Right ventricle myocardium superior (tissue), 1 donor: Measurements from ENCODE around the gene ANKS1B. TPM values are rescaled to one million over a fixed set of nuclear protein-coding genes. Genes with fewer than 3 reads are reported as not detected.
"Not testable (repeated sequence)": the region's sequence is repeated elsewhere in the genome, so short reads cannot be mapped to it uniquely, and the experiment has no call there.

ENCODE experiments used
- ATAC-seq: fragments of 200-7000 bp; cut with Tn5 transposase; one replicate; pipeline ENCODE4 v1.9.1; 2020; ENCODE audit warnings: mild to moderate bottlenecking; ENCODE audit not compliant: poor library complexity
- DNase-seq: peaks from one replicate; pipeline ENCODE4 v3.0.0-alpha.2; 2020
- intact Hi-C: fragments of 100-400 bp; cut with DNase I; formaldehyde crosslinking; loops from one replicate; pipeline ENCODE4 v1.11.2; 2022
- total RNA-seq: library from RNA; stranded (reverse); fragmentation: NEBNext Ultra II Directional; extraction: Animal tissue kit (Norgen Biotek cat#: 25700); gene quantifications from one replicate; pipeline ENCODE4 v1.2.1, GENCODE V29; 2021
- donor health status: DM: no; HTN: yes; CAD: no; lungs with severe emphysema.

The ANKS1B gene
- total RNA-seq, 1 donor from 2014 or later = 1.2 TPM

DNA sequence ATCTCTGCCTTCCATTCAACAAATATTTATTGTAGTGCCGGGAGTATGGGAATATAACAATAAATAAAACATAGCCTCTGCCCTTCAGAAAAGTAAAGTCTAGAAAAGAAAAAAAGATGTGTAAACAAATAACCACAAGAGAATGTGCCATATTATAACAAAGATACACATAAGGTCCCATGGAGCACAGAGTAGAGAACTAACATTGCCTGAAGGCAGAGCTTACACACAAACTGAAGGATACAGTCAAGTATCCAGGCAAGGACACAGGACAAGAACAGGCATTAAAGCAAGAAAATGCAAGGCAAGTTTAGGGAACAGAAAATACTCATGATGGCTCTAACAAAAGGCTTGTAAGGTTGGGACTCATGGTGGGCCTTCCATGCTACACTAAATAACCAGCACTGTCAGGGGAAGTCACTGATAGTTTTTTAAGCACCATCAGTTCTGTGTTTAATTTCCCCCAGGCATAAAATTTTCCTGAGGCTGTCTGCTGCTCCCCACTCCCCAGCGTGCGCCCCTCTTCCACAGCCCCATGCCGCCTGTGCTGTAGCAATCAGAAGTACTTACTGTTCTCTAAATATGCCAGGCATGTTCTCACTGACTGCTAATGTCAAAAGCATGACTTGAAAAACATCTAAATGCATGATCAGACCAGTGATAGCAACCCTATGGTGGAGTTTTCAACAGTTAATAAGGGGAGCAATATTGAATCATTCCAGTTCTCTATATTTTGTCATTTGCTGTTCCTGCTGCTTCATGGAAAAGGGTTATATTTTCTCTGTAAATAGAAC, 77.8 kb downstream of the ANKS1B start:
- intact Hi-C loops = no loop called here
- no peak for DNase-seq
- ATAC-seq = no peak

DNA sequence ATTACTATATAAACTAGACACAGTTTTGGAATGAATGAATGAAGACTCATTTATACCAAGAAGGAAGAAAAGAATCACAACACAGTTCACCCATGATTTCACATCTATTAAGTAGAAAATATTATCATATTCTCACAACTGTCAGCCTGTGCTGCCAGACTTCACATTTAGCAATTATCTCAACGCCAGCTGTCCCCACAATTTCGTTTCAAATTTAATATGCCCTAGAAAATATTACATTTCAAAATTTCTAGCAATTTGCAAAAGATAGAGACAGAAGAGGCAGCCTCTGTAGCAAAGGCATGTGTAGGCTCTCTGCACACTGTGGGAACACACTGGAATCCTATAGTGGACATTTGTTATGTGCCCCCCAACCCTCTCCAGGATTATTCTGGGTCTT, 83.6 kb downstream of the ANKS1B start:
- ATAC-seq (no peak), DNase-seq (no peak)
- intact Hi-C loops = no loop called here

GRCh38 chr12:99898645-99899044, 86.1 kb downstream of the ANKS1B start:
- DNase-seq (no peak), ATAC-seq (no peak)
- intact Hi-C loops = no loop called here

DNA sequence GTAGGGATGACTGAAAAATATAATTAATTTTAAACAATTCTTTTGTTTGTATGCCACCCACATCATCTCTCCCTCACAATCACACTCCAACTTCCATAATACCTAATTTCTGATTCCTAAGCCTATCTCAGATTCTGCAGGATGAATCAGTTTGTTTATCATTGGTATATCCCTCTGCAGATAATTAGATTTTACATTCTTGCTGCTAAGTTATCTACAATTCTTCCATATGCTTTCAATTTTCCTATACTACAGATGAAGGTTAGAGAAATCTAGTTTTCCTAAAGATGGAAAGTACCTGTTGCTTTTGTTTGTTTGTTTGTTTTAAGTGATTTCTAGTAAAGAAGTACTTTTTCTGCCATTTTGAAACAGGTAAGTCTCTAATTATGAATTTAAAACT, 105.3 kb downstream of the ANKS1B start:
- no peak for DNase-seq
- intact Hi-C loops = no loop called here
- no peak for ATAC-seq

GRCh38 chr12:99875081-99875480, 109.7 kb downstream of the ANKS1B start:
- ATAC-seq = no peak
- no peak for DNase-seq
- intact Hi-C loops = no loop called here

- intact Hi-C loops = no loop called here
- ATAC-seq (no peak), DNase-seq (no peak)
Observed at GRCh38 chr12:99870085-99870484, 114.7 kb downstream of the ANKS1B start.

- intact Hi-C loops = no loop called here
- DNase-seq (no peak), ATAC-seq (no peak)
Observed at GRCh38 chr12:99861731-99862130, 123.0 kb downstream of the ANKS1B start.

- no peak for DNase-seq
- no peak for ATAC-seq
- intact Hi-C loops = no loop called here
Observed at GRCh38 chr12:99859126-99859525, 125.6 kb downstream of the ANKS1B start.

- ATAC-seq (no peak), DNase-seq (no peak)
- intact Hi-C loops = no loop called here
Observed at GRCh38 chr12:99852666-99853065, 132.1 kb downstream of the ANKS1B start.

GRCh38 chr12:99847936-99848335, 136.8 kb downstream of the ANKS1B start:
- ATAC-seq (no peak), DNase-seq (no peak)
- intact Hi-C loops = no loop called here

- ATAC-seq (no peak), DNase-seq (no peak)
- intact Hi-C loops = no loop called here
Observed at GRCh38 chr12:99834710-99835109, 150.0 kb downstream of the ANKS1B start.

- intact Hi-C loops = no loop called here
- ATAC-seq (no peak), DNase-seq (no peak)
Observed at GRCh38 chr12:99833397-99833796, 151.3 kb downstream of the ANKS1B start.

DNA sequence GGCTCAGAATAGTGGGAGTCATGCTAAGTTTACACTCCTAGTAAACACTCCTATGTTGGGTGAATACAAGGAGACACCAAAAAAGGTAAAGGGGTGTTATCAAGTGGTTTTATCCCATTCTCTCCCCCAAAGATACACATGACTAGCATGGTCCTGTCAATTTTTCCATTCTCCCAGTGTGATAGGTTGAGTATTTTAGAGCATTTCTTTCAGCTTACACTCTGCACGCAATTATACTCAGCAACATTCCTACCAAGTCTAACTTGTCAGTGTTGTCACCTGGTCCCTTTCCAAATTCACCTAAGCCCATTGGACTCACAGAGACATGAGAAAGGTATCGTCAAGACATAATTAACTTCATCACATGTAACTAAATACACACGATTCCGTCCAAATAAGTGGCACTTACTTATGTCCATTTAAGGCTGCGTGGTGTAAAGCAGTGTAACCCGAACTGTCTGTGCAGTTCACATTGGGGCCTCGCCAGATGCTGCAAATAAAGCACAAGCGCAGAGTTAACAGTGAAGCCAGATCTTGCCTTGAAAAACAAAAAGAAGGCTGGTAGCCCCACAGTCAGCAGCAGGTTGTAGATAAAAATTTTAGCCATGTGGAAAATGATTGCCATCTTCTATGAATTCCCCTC, 159.7 kb downstream of the ANKS1B start:
- no peak for ATAC-seq
- intact Hi-C loops = no loop called here
- DNase-seq = no peak

DNA sequence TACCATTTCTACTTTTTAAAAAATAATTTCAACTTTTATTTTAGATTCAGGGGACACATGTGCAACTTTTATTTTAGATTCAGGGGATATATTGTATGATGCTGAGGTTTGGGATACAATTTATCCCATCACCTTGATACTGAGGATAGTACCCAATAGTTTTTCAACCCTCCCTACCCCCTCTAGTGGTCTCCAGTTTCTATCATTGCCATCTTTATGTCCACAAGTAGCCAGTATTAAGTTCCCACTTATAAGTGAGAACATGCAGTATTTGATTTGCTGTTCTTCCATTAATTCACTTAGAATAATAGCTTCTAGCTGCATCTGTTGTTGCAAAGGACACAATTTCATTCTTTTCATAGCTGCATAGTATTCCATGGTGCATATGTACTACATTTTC, 162.5 kb downstream of the ANKS1B start:
- DNase-seq = no peak
- ATAC-seq = no peak
- intact Hi-C loops = no loop called here

- intact Hi-C loops = no loop called here
- ATAC-seq = no peak
- no peak for DNase-seq
Observed at GRCh38 chr12:99810718-99811593, 173.8 kb downstream of the ANKS1B start.

- intact Hi-C loops = no loop called here
- ATAC-seq = no peak
- DNase-seq = no peak
Observed at GRCh38 chr12:99809909-99810308, 174.8 kb downstream of the ANKS1B start.

- ATAC-seq (no peak), DNase-seq (no peak)
- intact Hi-C loops = no loop called here
Observed at GRCh38 chr12:99806304-99806703, 178.4 kb downstream of the ANKS1B start.

GRCh38 chr12:99804715-99805114, 180.0 kb downstream of the ANKS1B start:
- intact Hi-C loops = no loop called here
- ATAC-seq = no peak
- DNase-seq = no peak

DNA sequence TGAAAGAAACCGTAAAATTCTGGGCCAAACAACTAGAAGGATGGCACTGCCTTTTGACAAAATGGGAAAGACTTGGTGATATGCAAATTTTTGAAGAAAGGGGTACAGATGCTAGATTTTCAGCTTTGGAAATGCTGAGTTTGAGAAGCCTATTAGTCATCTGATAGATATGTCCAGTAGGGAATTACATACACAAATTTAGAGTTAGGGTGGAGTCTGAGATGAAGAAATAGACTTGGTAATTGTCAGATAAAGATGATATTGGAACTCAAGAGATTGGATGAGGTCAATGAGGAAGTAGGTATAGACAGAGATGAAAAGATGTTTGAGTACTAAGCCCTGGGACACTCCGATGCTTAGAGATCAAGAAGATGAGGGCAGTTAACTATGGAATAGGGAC, 184.1 kb downstream of the ANKS1B start:
- intact Hi-C loops = no loop called here
- no peak for DNase-seq
- no peak for ATAC-seq

GRCh38 chr12:99797931-99798330, 186.8 kb downstream of the ANKS1B start:
- not testable (repeated sequence) for DNase-seq

More at GRCh38 chr12:99797931-99798330, 186.8 kb downstream of the ANKS1B start:
- ATAC-seq, intact Hi-C loops: not testable (repeated sequence)
